GM21381 (cell line): Measurements from ENCODE around the gene NCR2.

Source experiments
- ATAC-seq: cut with Tn5 transposase; IDR thresholded peaks from one replicate; pipeline ENCODE4 v1.9.1; 2021; ENCODE audit warnings: mild to moderate bottlenecking, moderate library complexity; ENCODE audit not compliant: unreplicated experiment

NCR2 gene

GRCh38 chr6:41356825-41357224 lies 21.4 kb downstream of the NCR2 start:
- ATAC-seq: no peak

- ATAC-seq: no peak
Observed at GRCh38 chr6:41358503-41358902, 23.1 kb downstream of the NCR2 start.

GRCh38 chr6:41359617-41360313 lies 24.4 kb downstream of the NCR2 start:
- ATAC-seq: no peak

GRCh38 chr6:41360314-41360685 lies 24.9 kb downstream of the NCR2 start:
- ATAC-seq: no peak

- no peak for ATAC-seq
Observed at GRCh38 chr6:41366150-41366549, 30.7 kb downstream of the NCR2 start.

- ATAC-seq: no peak
Observed at GRCh38 chr6:41367061-41367460, 31.7 kb downstream of the NCR2 start.

- no peak for ATAC-seq
Observed at GRCh38 chr6:41367700-41368099, 32.3 kb downstream of the NCR2 start.

GRCh38 chr6:41370488-41371111 lies 35.2 kb downstream of the NCR2 start:
- no peak for ATAC-seq

GRCh38 chr6:41371461-41371991 lies 36.1 kb downstream of the NCR2 start:
- no peak for ATAC-seq

GRCh38 chr6:41371992-41372831 lies 36.8 kb downstream of the NCR2 start:
- ATAC-seq: no peak

- ATAC-seq: no peak
Observed at GRCh38 chr6:41372832-41373626, 37.6 kb downstream of the NCR2 start.

GRCh38 chr6:41373627-41373918 lies 38.2 kb downstream of the NCR2 start:
- no peak for ATAC-seq

- ATAC-seq: no peak
Observed at GRCh38 chr6:41373919-41374617, 38.7 kb downstream of the NCR2 start.

- no peak for ATAC-seq
Observed at GRCh38 chr6:41374618-41375590, 39.5 kb downstream of the NCR2 start.

GRCh38 chr6:41375598-41376151 lies 40.3 kb downstream of the NCR2 start:
- no peak for ATAC-seq

GRCh38 chr6:41376176-41376575 lies 40.8 kb downstream of the NCR2 start:
- ATAC-seq: no peak

GRCh38 chr6:41377071-41377470 lies 41.7 kb downstream of the NCR2 start:
- ATAC-seq: no peak

- ATAC-seq: no peak
Observed at GRCh38 chr6:41379306-41379705, 43.9 kb downstream of the NCR2 start.

GRCh38 chr6:41386594-41386993 lies 51.2 kb downstream of the NCR2 start:
- no peak for ATAC-seq
